A549 (cell line): ENCODE results near the gene CNKSR2. TPM values are rescaled to one million over a fixed set of nuclear protein-coding genes. Genes with fewer than 3 reads are reported as not detected.

Experiments used
- ATAC-seq, 2 experiments: fragments of 200-7000 bp in 1 of 2; fragments of >200 bp in 1 of 2; cut with Nextera tagmentation in 1 of 2; cut with Tn5 transposase in 1 of 2; 3 replicates each; pipeline versions ENCODE4 v1.8.0 to v1.9.1; 2018 to 2020; ENCODE audit warnings: mild to moderate bottlenecking in 1 of 2, moderate library complexity in 1 of 2
- CTCF ChIA-PET: fragments of 300-600 bp; sonication (Branson Sonifier 250); formaldehyde crosslinking; extraction: SDS; loops from one replicate; lab custom pipeline; 2021; ENCODE audit warnings: antibody characterized with exemption, inconsistent platforms; lab: Yijun Ruan, JAX
- POLR2A ChIA-PET: fragments of 350-600 bp; formaldehyde crosslinking; extraction: SDS; loops from one replicate; lab custom pipeline; 2021; ENCODE audit warnings: antibody characterized with exemption, inconsistent platforms; lab: Yijun Ruan, JAX
- DNase-seq, 2 experiments: peaks; one replicate each; pipeline versions ENCODE4 v3.0.0 to v3.0.0-alpha.2; 2011 to 2016; ENCODE audit warnings: low read depth in 1 of 2, low spot score in 1 of 2
- FAIRE-seq: peaks from 2 replicates; lab custom pipeline; 2011; peaks lifted over from hg19 to GRCh38; lab: Jason Lieb, UNC
- H3K27ac ChIP-seq, 2 experiments: fragments of >200 bp; sonication (Bioruptor Twin); formaldehyde crosslinking; 3 replicates each; pipeline ENCODE4 v1.5.1; 2016 to 2017
- H3K4me1 ChIP-seq: fragments of >200 bp; sonication (Bioruptor Twin); formaldehyde crosslinking; 3 replicates; pipeline ENCODE4 v1.6.1; 2016
- H3K4me2 ChIP-seq: fragments of >200 bp; sonication (Bioruptor Twin); formaldehyde crosslinking; 3 replicates; pipeline ENCODE4 v1.6.1; 2016
- H3K4me3 ChIP-seq: fragments of >200 bp; sonication (Bioruptor Twin); formaldehyde crosslinking; 3 replicates; pipeline ENCODE4 v1.5.1; 2016
- H3K9me3 ChIP-seq: fragments of >200 bp; sonication (Bioruptor Twin); formaldehyde crosslinking; 3 replicates; pipeline ENCODE4 v1.6.1; 2016
- CBX2 ChIP-seq: fragments of 200-600 bp; sonication (generic); IDR thresholded peaks from 2 replicates; pipeline ENCODE4 v1.6.1; 2016; ENCODE audit warnings: low read depth, mild to moderate bottlenecking, borderline replicate concordance
- CTCF ChIP-seq: fragments of >200 bp; sonication (Bioruptor Twin); formaldehyde crosslinking; IDR thresholded peaks from 3 replicates; pipeline ENCODE4 v1.5.1; 2016
- E2F6 ChIP-seq: IDR thresholded peaks from 2 replicates; pipeline ENCODE4 v1.6.1; 2012; ENCODE audit warnings: low read depth, borderline replicate concordance
- EHF ChIP-seq: fragments of 250-450 bp; sonication (Bioruptor Pico); IDR thresholded peaks from 2 replicates; pipeline ENCODE4 v1.5.0; 2020; ENCODE audit warnings: mild to moderate bottlenecking
- EP300 ChIP-seq, 2 experiments: fragments of >200 bp; sonication (Bioruptor Twin); formaldehyde crosslinking; IDR thresholded peaks; 2 replicates in 1 of 2; 3 replicates in 1 of 2; pipeline ENCODE4 v1.6.1; 2016 to 2017
- HDAC2 ChIP-seq: fragments of 200-600 bp; sonication (generic); IDR thresholded peaks from 2 replicates; pipeline ENCODE4 v1.6.1; 2016
- HEYL ChIP-seq: fragments of 250-450 bp; sonication (Bioruptor Pico); IDR thresholded peaks from 2 replicates; pipeline ENCODE4 v1.8.0; 2021; ENCODE audit warnings: mild to moderate bottlenecking, moderate library complexity
- HOXB13 ChIP-seq: fragments of 250-450 bp; sonication (Bioruptor Pico); IDR thresholded peaks from 2 replicates; pipeline ENCODE4 v1.5.0; 2020; ENCODE audit warnings: low read depth, mild to moderate bottlenecking, moderate library complexity
- KDM1A ChIP-seq: fragments of 200-600 bp; sonication (generic); IDR thresholded peaks from 2 replicates; pipeline ENCODE4 v1.6.1; 2016; ENCODE audit warnings: low read depth, mild to moderate bottlenecking
- MYC ChIP-seq: IDR thresholded peaks from 2 replicates; pipeline ENCODE4 v1.6.1; 2012; ENCODE audit warnings: mild to moderate bottlenecking, inconsistent platforms, low read length, improper control_type of control experiment, borderline replicate concordance
- POLR2AphosphoS2 ChIP-seq: conservative IDR thresholded peaks from 2 replicates; pipeline ENCODE4 v1.6.1; 2012; ENCODE audit warnings: low read length, improper control_type of control experiment, inconsistent platforms
- RFX5 ChIP-seq: fragments of 450-650 bp; IDR thresholded peaks from 2 replicates; pipeline ENCODE4 v1.7.1; 2014; ENCODE audit warnings: antibody characterized with exemption, mild to moderate bottlenecking, moderate library complexity
- RNF2 ChIP-seq: fragments of 200-600 bp; sonication (generic); IDR thresholded peaks from 2 replicates; pipeline ENCODE4 v1.6.1; 2016; ENCODE audit warnings: low read depth, mild to moderate bottlenecking, antibody characterized with exemption, moderate library complexity, borderline replicate concordance
- TFCP2L1 ChIP-seq: fragments of 250-450 bp; sonication (Bioruptor Pico); IDR thresholded peaks from 2 replicates; pipeline ENCODE4 v1.5.0; 2021; ENCODE audit warnings: mild to moderate bottlenecking
- TP53 ChIP-seq: fragments of 250-450 bp; sonication (Bioruptor Pico); IDR thresholded peaks from 2 replicates; pipeline ENCODE4 v1.5.0; 2021; ENCODE audit warnings: mild to moderate bottlenecking, moderate library complexity
- WGBS: methylation state at CpG from one replicate; pipeline ENCODE4 v1.1.6; 2017; ENCODE audit errors: missing lambda C conversion rate; 5-methylcytosine and 5-hydroxymethylcytosine counted together
- polyA plus RNA-seq, 4 experiments: library from polyadenylated mRNA; depleted of rRNA in 3 of 4; stranded (reverse); fragments of >200 nt; fragmentation: RNase III in 1 of 4; extraction: RNeasy Plus Mini Kit Qiagen cat#74134 plus additional on column Dnase treatment in 1 of 4; gene quantifications; 2 replicates in 3 of 4; 3 replicates in 1 of 4; pipeline ENCODE4 v1.2.3, GENCODE V29; 2011 to 2017
- TF ChIP-seq, protein P1 (sequence below): fragments of 250-450 bp; sonication (Bioruptor Pico); IDR thresholded peaks from 2 replicates; pipeline ENCODE4 v1.5.0; 2021; ENCODE audit warnings: mild to moderate bottlenecking, moderate library complexity, borderline replicate concordance
- TF ChIP-seq, protein P2 (sequence below): IDR thresholded peaks from 2 replicates; pipeline ENCODE4 v1.6.1; 2012
- TF ChIP-seq, protein P3 (sequence below): IDR thresholded peaks from 2 replicates; pipeline ENCODE4 v1.6.1; 2012

Gene CNKSR2
- polyA plus RNA-seq, 2 of the 4 experiments (the other 2 are of a cell fraction), result 5.8 to 11.4 TPM

- ATAC-seq, result no peak
Measured at GRCh38 chrX:21574793-21575192, 200.6 kb downstream of the CNKSR2 start.

DNA sequence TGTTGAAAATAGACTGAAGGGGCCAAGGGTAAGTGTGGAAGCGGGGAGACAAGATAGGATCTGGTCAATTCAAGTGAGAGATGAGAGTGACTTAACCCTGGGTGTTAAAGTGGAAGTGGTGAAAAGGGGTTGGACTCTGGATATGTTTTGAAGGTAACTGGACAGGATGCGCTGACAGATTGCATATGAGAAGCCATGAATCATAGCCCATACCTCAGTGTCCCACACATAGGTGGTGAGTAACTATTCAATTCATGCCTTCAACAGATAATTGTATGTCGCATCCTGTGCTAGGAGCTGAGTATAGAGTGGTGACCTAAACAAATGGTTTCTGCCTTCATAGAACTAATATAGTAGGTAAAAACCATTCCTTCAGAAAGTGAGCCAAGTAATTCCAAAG, 207.3 kb downstream of the CNKSR2 start:
- TF ChIP-seq CBX2 (no peak), HOXB13 (CRISPR knock-in tag) (no peak), EHF (CRISPR knock-in tag) (no peak), HDAC2 (no peak), RNF2 (no peak), POLR2AphosphoS2 (no peak)
- TF ChIP-seq, protein P1, sequence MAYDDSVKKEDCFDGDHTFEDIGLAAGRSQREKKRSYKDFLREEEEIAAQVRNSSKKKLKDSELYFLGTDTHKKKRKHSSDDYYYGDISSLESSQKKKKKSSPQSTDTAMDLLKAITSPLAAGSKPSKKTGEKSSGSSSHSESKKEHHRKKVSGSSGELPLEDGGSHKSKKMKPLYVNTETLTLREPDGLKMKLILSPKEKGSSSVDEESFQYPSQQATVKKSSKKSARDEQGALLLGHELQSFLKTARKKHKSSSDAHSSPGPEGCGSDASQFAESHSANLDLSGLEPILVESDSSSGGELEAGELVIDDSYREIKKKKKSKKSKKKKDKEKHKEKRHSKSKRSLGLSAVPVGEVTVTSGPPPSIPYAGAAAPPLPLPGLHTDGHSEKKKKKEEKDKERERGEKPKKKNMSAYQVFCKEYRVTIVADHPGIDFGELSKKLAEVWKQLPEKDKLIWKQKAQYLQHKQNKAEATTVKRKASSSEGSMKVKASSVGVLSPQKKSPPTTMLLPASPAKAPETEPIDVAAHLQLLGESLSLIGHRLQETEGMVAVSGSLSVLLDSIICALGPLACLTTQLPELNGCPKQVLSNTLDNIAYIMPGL (CRISPR knock-in tag), result no peak
- TF ChIP-seq, protein P2, sequence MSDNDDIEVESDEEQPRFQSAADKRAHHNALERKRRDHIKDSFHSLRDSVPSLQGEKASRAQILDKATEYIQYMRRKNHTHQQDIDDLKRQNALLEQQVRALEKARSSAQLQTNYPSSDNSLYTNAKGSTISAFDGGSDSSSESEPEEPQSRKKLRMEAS, result no peak
- H3K27ac ChIP-seq, result no peak overlapping the region
- WGBS, result 72% methylated on average over 3 of the region's 3 CpGs
- no peak for DNase-seq
- no peak for ATAC-seq
- no peak overlapping the region for H3K4me2 ChIP-seq
- FAIRE-seq, result peak; percentile 78
- H3K4me1 ChIP-seq, result no peaks in the 10 kb centered on the region
- H3K9me3 ChIP-seq, result no peaks in the 10 kb centered on the region
- ChIA-PET POLR2A (no interaction called here), CTCF (no interaction called here)
- H3K4me3 ChIP-seq, result no peak overlapping the region

More at GRCh38 chrX:21574793-21575192, 200.6 kb downstream of the CNKSR2 start:
- H3K4me3 ChIP-seq, result no peak overlapping the region
- H3K9me3 ChIP-seq, result peaks cover 7% of the 10 kb centered on the region; the same call in 1 of the 3 replicates
- no peaks in the 10 kb centered on the region for H3K4me1 ChIP-seq
- H3K27ac ChIP-seq, result no peak overlapping the region
- no peak overlapping the region for H3K4me2 ChIP-seq
- whole genome bisulfite sequencing, result 39% methylated on average over 1 of the region's 1 CpG
- TF ChIP-seq HOXB13 (CRISPR knock-in tag), result no peak
- TF ChIP-seq CTCF, result no peak
- no peak for TF ChIP-seq HEYL
- TF ChIP-seq MYC, result no peak
- no peak for TF ChIP-seq KDM1A
- TF ChIP-seq TP53 (CRISPR knock-in tag), result no peak
- TF ChIP-seq, protein P3, sequence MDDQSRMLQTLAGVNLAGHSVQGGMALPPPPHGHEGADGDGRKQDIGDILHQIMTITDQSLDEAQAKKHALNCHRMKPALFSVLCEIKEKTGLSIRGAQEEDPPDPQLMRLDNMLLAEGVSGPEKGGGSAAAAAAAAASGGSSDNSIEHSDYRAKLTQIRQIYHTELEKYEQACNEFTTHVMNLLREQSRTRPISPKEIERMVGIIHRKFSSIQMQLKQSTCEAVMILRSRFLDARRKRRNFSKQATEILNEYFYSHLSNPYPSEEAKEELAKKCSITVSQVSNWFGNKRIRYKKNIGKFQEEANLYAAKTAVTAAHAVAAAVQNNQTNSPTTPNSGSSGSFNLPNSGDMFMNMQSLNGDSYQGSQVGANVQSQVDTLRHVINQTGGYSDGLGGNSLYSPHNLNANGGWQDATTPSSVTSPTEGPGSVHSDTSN, result no peak
- TF ChIP-seq EP300 (IDR thresholded peaks at IDR 0.05), result no peak
- TF ChIP-seq E2F6, result no peak
- TF ChIP-seq, protein P1 (CRISPR knock-in tag), result no peak
- TF ChIP-seq TFCP2L1 (CRISPR knock-in tag), result no peak
- no peak for TF ChIP-seq RFX5
- TF ChIP-seq EHF (CRISPR knock-in tag), result no peak
- DNase-seq (no peak), FAIRE-seq (no peak)
- ChIA-PET CTCF (no interaction called here), POLR2A (no interaction called here)
